IMR-90 (cell line): ENCODE measurements around the gene PKP4. TPM values are rescaled to one million over a fixed set of nuclear protein-coding genes. Genes with fewer than 3 reads are reported as not detected.

Source experiments
- ATAC-seq: fragments of 200-7000 bp; cut with Tn5 transposase; 2 replicates; pipeline ENCODE4 v1.9.1; 2020; ENCODE audit warnings: low read depth, mild to moderate bottlenecking, moderate library complexity
- BruUV-seq: library from RNA; stranded (reverse); fragments of 400-500 nt; replicated peaks from 2 replicates; lab custom pipeline; 2021; lab: Mats Ljungman, UMichigan
- CTCF ChIA-PET: fragments of 300-600 bp; formaldehyde crosslinking; extraction: SDS; loops from one replicate; lab custom pipeline; 2021; ENCODE audit warnings: antibody characterized with exemption; lab: Yijun Ruan, JAX
- POLR2A ChIA-PET: fragments of 300-600 bp; sonication (Branson Sonifier 250); formaldehyde crosslinking; loops from one replicate; lab custom pipeline; 2022; ENCODE audit warnings: antibody characterized with exemption; ENCODE audit not compliant: unreplicated experiment; lab: Charles Lee
- DNase-seq: peaks from one replicate; pipeline ENCODE4 v3.0.0; 2013
- H2AFZ ChIP-seq: replicated peaks from 2 replicates; pipeline ENCODE3; 2013; ENCODE audit warnings: low read length, mild to moderate bottlenecking; ENCODE audit not compliant: poor library complexity
- H2AK5ac ChIP-seq: 2 replicates; pipeline ENCODE4 v1.6.1; 2013; ENCODE audit warnings: low read depth, low read length, inconsistent platforms
- H2AK9ac ChIP-seq: replicated peaks from 2 replicates; pipeline ENCODE3; 2013; ENCODE audit warnings: mild to moderate bottlenecking, low read depth, low read length, moderate library complexity; ENCODE audit not compliant: poor library complexity
- H2BK120ac ChIP-seq: 2 replicates; pipeline ENCODE4 v1.6.1; 2013; ENCODE audit warnings: low read depth, low read length, inconsistent platforms
- H2BK15ac ChIP-seq: 3 replicates; pipeline ENCODE4 v1.6.1; 2013; ENCODE audit warnings: low read depth, low read length, inconsistent platforms
- H2BK20ac ChIP-seq: 2 replicates; pipeline ENCODE4 v1.6.1; 2013; ENCODE audit warnings: low read depth, mild to moderate bottlenecking, inconsistent platforms, low read length, moderate library complexity
- H2BK5ac ChIP-seq: 2 replicates; pipeline ENCODE4 v1.6.1; 2013; ENCODE audit warnings: mild to moderate bottlenecking, low read depth, low read length, inconsistent platforms; ENCODE audit not compliant: poor library complexity, severe bottlenecking
- H3K14ac ChIP-seq: replicated peaks from 2 replicates; pipeline ENCODE4 v1.6.1; 2013; ENCODE audit warnings: low read depth, low read length, inconsistent platforms
- H3K18ac ChIP-seq: 2 replicates; pipeline ENCODE4 v1.6.1; 2013; ENCODE audit warnings: low read depth, low read length, control low read depth
- H3K23ac ChIP-seq: 2 replicates; pipeline ENCODE4 v1.6.1; 2013; ENCODE audit warnings: low read depth, low read length, inconsistent platforms
- H3K27ac ChIP-seq: 2 replicates; pipeline ENCODE4 v1.5.1; 2013; ENCODE audit warnings: mild to moderate bottlenecking, control low read depth, low read length; ENCODE audit not compliant: insufficient read depth
- H3K27me3 ChIP-seq: 2 replicates; pipeline ENCODE4 v1.6.1; 2013; ENCODE audit warnings: low read length; ENCODE audit not compliant: control insufficient read depth, insufficient read depth
- H3K36me3 ChIP-seq: 2 replicates; pipeline ENCODE4 v1.6.1; 2013; ENCODE audit warnings: low read length, mixed read lengths; ENCODE audit not compliant: control insufficient read depth, insufficient read depth
- H3K4ac ChIP-seq: 2 replicates; pipeline ENCODE4 v1.6.1; 2013; ENCODE audit warnings: low read depth, low read length, inconsistent platforms
- H3K4me1 ChIP-seq: 2 replicates; pipeline ENCODE4 v1.6.1; 2013; ENCODE audit warnings: low read length, mixed read lengths; ENCODE audit not compliant: control insufficient read depth, insufficient read depth
- H3K4me2 ChIP-seq: 2 replicates; pipeline ENCODE4 v1.6.1; 2013; ENCODE audit warnings: low read depth, mild to moderate bottlenecking, control low read depth, low read length, moderate library complexity
- H3K4me3 ChIP-seq: 2 replicates; pipeline ENCODE4 v1.5.1; 2013; ENCODE audit warnings: low read depth, mild to moderate bottlenecking, control low read depth, low read length, moderate library complexity; ENCODE audit not compliant: insufficient read depth
- H3K56ac ChIP-seq: 2 replicates; pipeline ENCODE4 v1.6.1; 2013; ENCODE audit warnings: low read length, inconsistent platforms; ENCODE audit not compliant: insufficient read depth; ENCODE audit errors: extremely low read depth
- H3K79me1 ChIP-seq, 2 experiments: 2 replicates each; pipeline ENCODE4 v1.6.1; 2013; ENCODE audit warnings: low read length in 2 of 2, inconsistent platforms in 1 of 2, low read depth in 1 of 2
- H3K9ac ChIP-seq: 2 replicates; pipeline ENCODE4 v1.6.1; 2013; ENCODE audit warnings: low read depth, low read length, control low read depth
- H3K9me1 ChIP-seq: 2 replicates; pipeline ENCODE4 v1.6.1; 2013; ENCODE audit warnings: low read length, inconsistent platforms; ENCODE audit not compliant: insufficient read depth
- H3K9me3 ChIP-seq: 2 replicates; pipeline ENCODE4 v1.6.1; 2013; ENCODE audit warnings: low read length; ENCODE audit not compliant: control insufficient read depth, insufficient read depth
- H4K20me1 ChIP-seq: 2 replicates; pipeline ENCODE4 v1.6.1; 2013; ENCODE audit warnings: low read length, inconsistent platforms; ENCODE audit not compliant: insufficient read depth
- H4K5ac ChIP-seq: 2 replicates; pipeline ENCODE4 v1.6.1; 2013; ENCODE audit warnings: mild to moderate bottlenecking, low read depth, low read length, control low read depth
- H4K8ac ChIP-seq, 2 experiments: 2 replicates each; pipeline ENCODE4 v1.6.1; 2013; ENCODE audit warnings: low read depth in 2 of 2, low read length in 2 of 2, control low read depth in 1 of 2, inconsistent platforms in 1 of 2
- H4K91ac ChIP-seq: 2 replicates; pipeline ENCODE4 v1.6.1; 2013; ENCODE audit warnings: low read depth, low read length, inconsistent platforms; ENCODE audit not compliant: insufficient read depth
- BHLHE40 ChIP-seq: fragments of 150-350 bp; IDR thresholded peaks from 2 replicates; pipeline ENCODE4 v1.6.1; 2016; ENCODE audit warnings: mild to moderate bottlenecking, low read depth, low read length
- CEBPB ChIP-seq: IDR thresholded peaks from 2 replicates; pipeline ENCODE4 v1.6.1; 2012; ENCODE audit warnings: low read depth, low read length, improper control_type of control experiment
- CHD1 ChIP-seq: IDR thresholded peaks from 2 replicates; pipeline ENCODE4 v1.6.1; 2012; ENCODE audit warnings: low read depth, low read length, improper control_type of control experiment
- CTCF ChIP-seq: conservative IDR thresholded peaks from 2 replicates; pipeline ENCODE4 v1.5.1; 2012; ENCODE audit warnings: mild to moderate bottlenecking, low read depth, low read length, improper control_type of control experiment
- FOS ChIP-seq: fragments of 150-350 bp; IDR thresholded peaks from 2 replicates; pipeline ENCODE4 v1.6.1; 2016; ENCODE audit warnings: low read depth, low read length
- MAFK ChIP-seq: IDR thresholded peaks from 2 replicates; pipeline ENCODE4 v1.6.1; 2012; ENCODE audit warnings: low read depth, low read length, improper control_type of control experiment
- MAZ ChIP-seq: IDR thresholded peaks from 2 replicates; pipeline ENCODE4 v1.6.1; 2012; ENCODE audit warnings: low read depth, mild to moderate bottlenecking, low read length, improper control_type of control experiment, moderate library complexity, borderline replicate concordance
- MXI1 ChIP-seq: IDR thresholded peaks from 2 replicates; pipeline ENCODE4 v1.6.1; 2012; ENCODE audit warnings: low read depth, mild to moderate bottlenecking, low read length, moderate library complexity, borderline replicate concordance
- NFE2L2 ChIP-seq: fragments of 150-350 bp; IDR thresholded peaks from 2 replicates; pipeline ENCODE4 v1.6.1; 2016; ENCODE audit warnings: low read depth, mild to moderate bottlenecking, low read length
- POLR2A ChIP-seq: IDR thresholded peaks from 2 replicates; pipeline ENCODE4 v1.6.1; 2012; ENCODE audit warnings: mild to moderate bottlenecking, low read depth, low read length
- RAD21 ChIP-seq: IDR thresholded peaks from 2 replicates; pipeline ENCODE4 v1.6.1; 2012; ENCODE audit warnings: low read length, improper control_type of control experiment
- RCOR1 ChIP-seq: IDR thresholded peaks from 2 replicates; pipeline ENCODE4 v1.6.1; 2012; ENCODE audit warnings: mild to moderate bottlenecking, low read length, improper control_type of control experiment; ENCODE audit not compliant: insufficient replicate concordance
- RFX5 ChIP-seq: IDR thresholded peaks from 2 replicates; pipeline ENCODE4 v1.8.0; 2012; ENCODE audit warnings: low read depth, mild to moderate bottlenecking, low read length, moderate library complexity
- SMC3 ChIP-seq: fragments of 150-350 bp; IDR thresholded peaks from 2 replicates; pipeline ENCODE4 v1.6.1; 2016; ENCODE audit warnings: low read depth, mild to moderate bottlenecking, antibody characterized with exemption, low read length, moderate library complexity
- WGBS, 2 experiments: methylation state at CpG; one replicate each; pipeline versions ENCODE4 v1.1.5 to v1.1.7; 2013; ENCODE audit warnings: missing lambda C conversion rate in 2 of 2; ENCODE audit not compliant: insufficient read length in 1 of 2; ENCODE audit errors: extremely low coverage in 2 of 2; 5-methylcytosine and 5-hydroxymethylcytosine counted together
- dilution Hi-C: fragments of 300-500 bp; cut with HindIII; formaldehyde crosslinking; loops from one replicate; pipeline ENCODE4 v1.14.3; 2018; ENCODE audit warnings: low sequenced_read_pairs; ENCODE audit not compliant: unreplicated experiment
- in situ Hi-C: fragments of 300-500 bp; cut with MboI; formaldehyde crosslinking; loops from 3 replicates; pipeline ENCODE4 v1.14.3; 2019; ENCODE audit warnings: low sequenced_read_pairs, inconsistent platforms, mixed read lengths
- intact Hi-C: fragments of 100-400 bp; cut with micrococcal nuclease; formaldehyde crosslinking; loops from 2 replicates; pipeline ENCODE4 v1.10.0; 2022
- polyA plus RNA-seq, 3 experiments: library from polyadenylated mRNA; depleted of rRNA; stranded (reverse); fragments of >200 nt; gene quantifications; 2 replicates each; pipeline ENCODE4 v1.2.3, GENCODE V29; 2012; ENCODE audit warnings: low replicate concordance in 1 of 3
- total RNA-seq: library from RNA; depleted of rRNA; stranded (reverse); fragments of >200 nt; gene quantifications from 2 replicates; pipeline ENCODE4 v1.2.3, GENCODE V29; 2012
- TF ChIP-seq, protein P1 (sequence below): fragments of 150-350 bp; IDR thresholded peaks from 2 replicates; pipeline ENCODE4 v1.6.1; 2016; ENCODE audit warnings: low read depth, mild to moderate bottlenecking, low read length, moderate library complexity, borderline replicate concordance

The PKP4 gene
- total and polyA plus RNA-seq, 2 of the 4 experiments (the other 2 are of a cell fraction), result 20.1 to 37.8 TPM

GRCh38 chr2:158729873-158730620, 273.3 kb downstream of the PKP4 start:
- Histone ChIP-seq H3K27ac (no peak overlapping the region), H4K5ac (no peak overlapping the region), H3K4me2 (no peak overlapping the region), H2BK120ac (no peak overlapping the region), H3K4me1 (no peaks in the 10 kb centered on the region), H2BK15ac (no peak overlapping the region), H4K91ac (no peak overlapping the region), H3K27me3 (peaks cover 31% of the 10 kb centered on the region), H3K9ac (no peak overlapping the region), H2AK5ac (no peak overlapping the region), H2BK20ac (no peak overlapping the region), H3K4ac (no peak overlapping the region), H3K9me1 (no peaks in the 10 kb centered on the region), H2AK9ac (no peak overlapping the region), H3K56ac (no peak overlapping the region), H3K79me1 (no peaks in the 10 kb centered on the region), H4K8ac (no peak overlapping the region), H3K14ac (no peak overlapping the region), H3K18ac (no peak overlapping the region), H3K4me3 (no peak overlapping the region), H4K20me1 (no peaks in the 10 kb centered on the region), H3K36me3 (no peaks in the 10 kb centered on the region), H3K9me3 (no peaks in the 10 kb centered on the region), H2BK5ac (no peak overlapping the region), H2AFZ (no peak overlapping the region), H3K23ac (no peak overlapping the region)
- ATAC-seq (no peak), DNase-seq (no peak)
- CTCF ChIA-PET, result no interaction called here
- in situ Hi-C loops (no loop called here), intact Hi-C loops (loop anchor here (10.0 kb wide), 1 partner anchor 185 kb away; no protein-coding TSS in a partner anchor), dilution Hi-C loops (no loop called here)
- POLR2A ChIA-PET, result interaction anchor here (0.7 kb wide), 1 partner anchor 8 kb away, joined by 3 read pairs; no protein-coding TSS in a partner anchor
- no TSS peak for BruUV-seq
- WGBS, 2 experiments, result 51% methylated on average over 6 of the region's 16 CpGs; no CpG with 5 or more reads in 1 of the 2 experiments
- no peak for TF ChIP-seq MAFK
- no peak for TF ChIP-seq CEBPB
- no peak for TF ChIP-seq RCOR1
- TF ChIP-seq RAD21, result no peak
- no peak for TF ChIP-seq POLR2A
- TF ChIP-seq, protein P1, sequence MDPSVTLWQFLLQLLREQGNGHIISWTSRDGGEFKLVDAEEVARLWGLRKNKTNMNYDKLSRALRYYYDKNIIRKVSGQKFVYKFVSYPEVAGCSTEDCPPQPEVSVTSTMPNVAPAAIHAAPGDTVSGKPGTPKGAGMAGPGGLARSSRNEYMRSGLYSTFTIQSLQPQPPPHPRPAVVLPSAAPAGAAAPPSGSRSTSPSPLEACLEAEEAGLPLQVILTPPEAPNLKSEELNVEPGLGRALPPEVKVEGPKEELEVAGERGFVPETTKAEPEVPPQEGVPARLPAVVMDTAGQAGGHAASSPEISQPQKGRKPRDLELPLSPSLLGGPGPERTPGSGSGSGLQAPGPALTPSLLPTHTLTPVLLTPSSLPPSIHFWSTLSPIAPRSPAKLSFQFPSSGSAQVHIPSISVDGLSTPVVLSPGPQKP, result no peak
- no peak for TF ChIP-seq RFX5
- no peak for TF ChIP-seq BHLHE40
- TF ChIP-seq FOS, result no peak
- TF ChIP-seq MAZ, result no peak
- TF ChIP-seq NFE2L2, result no peak
- TF ChIP-seq MXI1, result no peak
- TF ChIP-seq SMC3, result no peak
- TF ChIP-seq CHD1, result no peak
- no peak for TF ChIP-seq CTCF
